Pulmonary artery endothelial cell (primary cell): ENCODE measurements around the gene PPP2R5E. TPM values are rescaled to one million over a fixed set of nuclear protein-coding genes. Genes with fewer than 3 reads are reported as not detected.
"Not testable (repeated sequence)": the region's sequence is repeated elsewhere in the genome, so short reads cannot be mapped to it uniquely, and the experiment has no call there.

Experiments
- DNase-seq: peaks from one replicate; pipeline ENCODE4 v3.0.0-alpha.2; 2011; ENCODE audit warnings: low read depth, low spot score
- total RNA-seq: library from RNA; depleted of rRNA; stranded (reverse); fragments of >200 nt; gene quantifications from 2 replicates; pipeline ENCODE4 v1.2.3, GENCODE V29; 2014

Gene PPP2R5E
- total RNA-seq, 1 donor from 2014 or later, result 13.4 TPM

- no peak for DNase-seq
Measured at GRCh38 chr14:63383776-63384367, 159.3 kb downstream of the PPP2R5E start.

GRCh38 chr14:63378444-63378843 is 164.7 kb downstream of the PPP2R5E start:
- DNase-seq, result no peak

- no peak for DNase-seq
Measured at GRCh38 chr14:63375769-63376168, 167.4 kb downstream of the PPP2R5E start.

- DNase-seq, result not testable (repeated sequence)
Measured at GRCh38 chr14:63371613-63372012, 171.6 kb downstream of the PPP2R5E start.

GRCh38 chr14:63371033-63371432 is 172.1 kb downstream of the PPP2R5E start:
- no peak for DNase-seq

- no peak for DNase-seq
Measured at GRCh38 chr14:63367742-63368364, 175.3 kb downstream of the PPP2R5E start.

GRCh38 chr14:63362389-63362819 is 180.8 kb downstream of the PPP2R5E start:
- DNase-seq, result no peak

- DNase-seq, result no peak
Measured at GRCh38 chr14:63361790-63362189, 181.4 kb downstream of the PPP2R5E start.

- no peak for DNase-seq
Measured at GRCh38 chr14:63357841-63358240, 185.3 kb downstream of the PPP2R5E start.

- DNase-seq, result no peak
Measured at GRCh38 chr14:63345826-63346225, 197.4 kb downstream of the PPP2R5E start.

GRCh38 chr14:63344336-63344735 is 198.8 kb downstream of the PPP2R5E start:
- DNase-seq, result no peak

GRCh38 chr14:63343878-63344277 is 199.3 kb downstream of the PPP2R5E start:
- peak; percentile 20 for DNase-seq

GRCh38 chr14:63342371-63342770 is 200.8 kb downstream of the PPP2R5E start:
- DNase-seq, result no peak

- no peak for DNase-seq
Measured at GRCh38 chr14:63328787-63329737, 214.1 kb downstream of the PPP2R5E start.

- no peak for DNase-seq
Measured at GRCh38 chr14:63326840-63327239, 216.3 kb downstream of the PPP2R5E start.

GRCh38 chr14:63322897-63323573 is 220.1 kb downstream of the PPP2R5E start:
- DNase-seq, result peak; percentile 37

GRCh38 chr14:63322472-63322871 is 220.7 kb downstream of the PPP2R5E start:
- no peak for DNase-seq
